ENCODE measurements around the gene RIMS3.

GRCh38 chr1:40696294-40696693 lies 30.8 kb upstream of the RIMS3 start:
- TF ChIP-seq, protein P1, sequence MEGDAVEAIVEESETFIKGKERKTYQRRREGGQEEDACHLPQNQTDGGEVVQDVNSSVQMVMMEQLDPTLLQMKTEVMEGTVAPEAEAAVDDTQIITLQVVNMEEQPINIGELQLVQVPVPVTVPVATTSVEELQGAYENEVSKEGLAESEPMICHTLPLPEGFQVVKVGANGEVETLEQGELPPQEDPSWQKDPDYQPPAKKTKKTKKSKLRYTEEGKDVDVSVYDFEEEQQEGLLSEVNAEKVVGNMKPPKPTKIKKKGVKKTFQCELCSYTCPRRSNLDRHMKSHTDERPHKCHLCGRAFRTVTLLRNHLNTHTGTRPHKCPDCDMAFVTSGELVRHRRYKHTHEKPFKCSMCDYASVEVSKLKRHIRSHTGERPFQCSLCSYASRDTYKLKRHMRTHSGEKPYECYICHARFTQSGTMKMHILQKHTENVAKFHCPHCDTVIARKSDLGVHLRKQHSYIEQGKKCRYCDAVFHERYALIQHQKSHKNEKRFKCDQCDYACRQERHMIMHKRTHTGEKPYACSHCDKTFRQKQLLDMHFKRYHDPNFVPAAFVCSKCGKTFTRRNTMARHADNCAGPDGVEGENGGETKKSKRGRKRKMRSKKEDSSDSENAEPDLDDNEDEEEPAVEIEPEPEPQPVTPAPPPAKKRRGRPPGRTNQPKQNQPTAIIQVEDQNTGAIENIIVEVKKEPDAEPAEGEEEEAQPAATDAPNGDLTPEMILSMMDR (conservative IDR thresholded peaks at IDR 0.05; ENCODE audit: low read depth, low read length), result no peak
- TF ChIP-seq EZH2 (IDR thresholded peaks at IDR 0.05; ENCODE audit: low read length, unreplicated experiment), result no peak
